SK-N-SH (cell line): Measurements from ENCODE around the gene GRK5.

Source experiments
- EP300 ChIP-seq, 2 experiments: IDR thresholded peaks; 2 replicates each; pipeline versions ENCODE4 v1.4.0 to v1.6.1; 2012; ENCODE audit warnings: borderline replicate concordance in 1 of 2, low read depth in 1 of 2, low read length in 1 of 2
- MAX ChIP-seq: IDR thresholded peaks from 2 replicates; pipeline ENCODE4 v1.4.0; 2012; ENCODE audit warnings: low read depth
- REST ChIP-seq: IDR thresholded peaks from 2 replicates; pipeline ENCODE4 v1.6.1; 2012; ENCODE audit warnings: mild to moderate bottlenecking, low read depth, low read length, moderate library complexity
- TAF1 ChIP-seq: IDR thresholded peaks from 2 replicates; pipeline ENCODE4 v1.6.1; 2012; ENCODE audit warnings: low read depth, mild to moderate bottlenecking, low read length, moderate library complexity, borderline replicate concordance
- TF ChIP-seq, protein P1 (sequence below): fragments of 200-600 bp; sonication (generic); IDR thresholded peaks from 2 replicates; pipeline ENCODE4 v1.6.1; 2017; ENCODE audit warnings: antibody characterized with exemption, mild to moderate bottlenecking, moderate library complexity

GRCh38 chr10:119362122-119362521 is 154.8 kb downstream of the GRK5 start:
- no peak for TF ChIP-seq TAF1
- TF ChIP-seq MAX: no peak
- TF ChIP-seq REST: no peak
- TF ChIP-seq, protein P1, sequence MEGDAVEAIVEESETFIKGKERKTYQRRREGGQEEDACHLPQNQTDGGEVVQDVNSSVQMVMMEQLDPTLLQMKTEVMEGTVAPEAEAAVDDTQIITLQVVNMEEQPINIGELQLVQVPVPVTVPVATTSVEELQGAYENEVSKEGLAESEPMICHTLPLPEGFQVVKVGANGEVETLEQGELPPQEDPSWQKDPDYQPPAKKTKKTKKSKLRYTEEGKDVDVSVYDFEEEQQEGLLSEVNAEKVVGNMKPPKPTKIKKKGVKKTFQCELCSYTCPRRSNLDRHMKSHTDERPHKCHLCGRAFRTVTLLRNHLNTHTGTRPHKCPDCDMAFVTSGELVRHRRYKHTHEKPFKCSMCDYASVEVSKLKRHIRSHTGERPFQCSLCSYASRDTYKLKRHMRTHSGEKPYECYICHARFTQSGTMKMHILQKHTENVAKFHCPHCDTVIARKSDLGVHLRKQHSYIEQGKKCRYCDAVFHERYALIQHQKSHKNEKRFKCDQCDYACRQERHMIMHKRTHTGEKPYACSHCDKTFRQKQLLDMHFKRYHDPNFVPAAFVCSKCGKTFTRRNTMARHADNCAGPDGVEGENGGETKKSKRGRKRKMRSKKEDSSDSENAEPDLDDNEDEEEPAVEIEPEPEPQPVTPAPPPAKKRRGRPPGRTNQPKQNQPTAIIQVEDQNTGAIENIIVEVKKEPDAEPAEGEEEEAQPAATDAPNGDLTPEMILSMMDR: no peak
- no peak for TF ChIP-seq EP300 (IDR thresholded peaks at IDR 0.05; ENCODE audit: borderline replicate concordance in 1 of 2, low read depth in 1 of 2, low read length in 1 of 2)
